Measurements from ENCODE around the gene PRKACG. TPM values are rescaled to one million over a fixed set of nuclear protein-coding genes. Genes with fewer than 3 reads are reported as not detected.
A peak's percentile ranks its signal among the peaks of the same experiment; 100 is the strongest.

Gene PRKACG
- total RNA-seq, 1 donor from 2014 or later: not detected

DNA sequence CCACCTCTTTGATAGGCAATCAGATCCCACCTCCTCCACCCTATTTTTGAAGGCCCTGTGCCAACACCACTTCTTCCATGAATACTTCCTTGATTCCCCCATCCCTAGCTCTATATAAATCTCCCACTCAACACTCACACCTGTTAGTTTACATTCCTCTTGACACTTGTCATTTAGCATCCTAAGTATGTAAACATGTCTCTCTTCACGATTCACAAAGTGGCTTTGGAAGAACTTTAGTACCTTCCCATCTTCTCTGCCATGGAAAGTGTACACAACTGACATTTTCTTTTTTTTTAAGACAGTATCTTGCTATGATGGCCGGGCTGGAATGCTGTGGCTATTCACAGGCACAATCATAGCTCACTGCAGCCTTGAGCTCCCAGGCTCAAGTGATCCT lies 20.2 kb upstream of the PRKACG start:
- TF ChIP-seq, protein P1, sequence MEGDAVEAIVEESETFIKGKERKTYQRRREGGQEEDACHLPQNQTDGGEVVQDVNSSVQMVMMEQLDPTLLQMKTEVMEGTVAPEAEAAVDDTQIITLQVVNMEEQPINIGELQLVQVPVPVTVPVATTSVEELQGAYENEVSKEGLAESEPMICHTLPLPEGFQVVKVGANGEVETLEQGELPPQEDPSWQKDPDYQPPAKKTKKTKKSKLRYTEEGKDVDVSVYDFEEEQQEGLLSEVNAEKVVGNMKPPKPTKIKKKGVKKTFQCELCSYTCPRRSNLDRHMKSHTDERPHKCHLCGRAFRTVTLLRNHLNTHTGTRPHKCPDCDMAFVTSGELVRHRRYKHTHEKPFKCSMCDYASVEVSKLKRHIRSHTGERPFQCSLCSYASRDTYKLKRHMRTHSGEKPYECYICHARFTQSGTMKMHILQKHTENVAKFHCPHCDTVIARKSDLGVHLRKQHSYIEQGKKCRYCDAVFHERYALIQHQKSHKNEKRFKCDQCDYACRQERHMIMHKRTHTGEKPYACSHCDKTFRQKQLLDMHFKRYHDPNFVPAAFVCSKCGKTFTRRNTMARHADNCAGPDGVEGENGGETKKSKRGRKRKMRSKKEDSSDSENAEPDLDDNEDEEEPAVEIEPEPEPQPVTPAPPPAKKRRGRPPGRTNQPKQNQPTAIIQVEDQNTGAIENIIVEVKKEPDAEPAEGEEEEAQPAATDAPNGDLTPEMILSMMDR (IDR thresholded peaks at IDR 0.05; ENCODE audit: insufficient read depth, low read depth, low read length): no peak
- no peak for TF ChIP-seq EZH2 (IDR thresholded peaks at IDR 0.05; ENCODE audit: insufficient read depth, low read length)
- H3K27ac ChIP-seq (ENCODE audit: low read depth, low read length): no peak overlapping the region
- no peak overlapping the region for H2AFZ ChIP-seq (ENCODE audit: low read depth, low read length)
- no peak overlapping the region for H3K4me3 ChIP-seq (ENCODE audit: insufficient read depth, low read depth, low read length)
- FAIRE-seq: no peak
- H3K79me2 ChIP-seq (ENCODE audit: insufficient read depth, low read length): peaks cover 23% of the 10 kb centered on the region
- no peaks in the 10 kb centered on the region for H3K9me3 ChIP-seq (ENCODE audit: insufficient read depth, low read depth, low read length)
- no peak for DNase-seq (ENCODE audit: low read depth)
- H3K27ac Mint-ChIP-seq (ENCODE audit: unreplicated experiment): no peak overlapping the region
- H3K4me3 Mint-ChIP-seq (ENCODE audit: unreplicated experiment): peak overlapping the region; percentile 45
- no peaks in the 10 kb centered on the region for H3K27me3 Mint-ChIP-seq (ENCODE audit: low read depth, unreplicated experiment)
- H3K4me1 ChIP-seq (ENCODE audit: insufficient read depth, low read length): peaks cover 6% of the 10 kb centered on the region
- no peaks in the 10 kb centered on the region for H3K36me3 ChIP-seq (ENCODE audit: insufficient read depth, low read length)
- H3K4me2 ChIP-seq (ENCODE audit: low read length): no peak overlapping the region
- H3K9me3 Mint-ChIP-seq (ENCODE audit: unreplicated experiment): peaks cover 5% of the 10 kb centered on the region
- H3K4me1 Mint-ChIP-seq (ENCODE audit: low read depth, unreplicated experiment): peaks cover 11% of the 10 kb centered on the region
- H3K36me3 Mint-ChIP-seq (ENCODE audit: low read depth, unreplicated experiment): no peaks in the 10 kb centered on the region
- H3K9ac ChIP-seq (ENCODE audit: low read length): no peak overlapping the region
- no peaks in the 10 kb centered on the region for H3K27me3 ChIP-seq (ENCODE audit: insufficient read depth, low read length)
- no peaks in the 10 kb centered on the region for H4K20me1 ChIP-seq (ENCODE audit: insufficient read depth, low read length)

DNA sequence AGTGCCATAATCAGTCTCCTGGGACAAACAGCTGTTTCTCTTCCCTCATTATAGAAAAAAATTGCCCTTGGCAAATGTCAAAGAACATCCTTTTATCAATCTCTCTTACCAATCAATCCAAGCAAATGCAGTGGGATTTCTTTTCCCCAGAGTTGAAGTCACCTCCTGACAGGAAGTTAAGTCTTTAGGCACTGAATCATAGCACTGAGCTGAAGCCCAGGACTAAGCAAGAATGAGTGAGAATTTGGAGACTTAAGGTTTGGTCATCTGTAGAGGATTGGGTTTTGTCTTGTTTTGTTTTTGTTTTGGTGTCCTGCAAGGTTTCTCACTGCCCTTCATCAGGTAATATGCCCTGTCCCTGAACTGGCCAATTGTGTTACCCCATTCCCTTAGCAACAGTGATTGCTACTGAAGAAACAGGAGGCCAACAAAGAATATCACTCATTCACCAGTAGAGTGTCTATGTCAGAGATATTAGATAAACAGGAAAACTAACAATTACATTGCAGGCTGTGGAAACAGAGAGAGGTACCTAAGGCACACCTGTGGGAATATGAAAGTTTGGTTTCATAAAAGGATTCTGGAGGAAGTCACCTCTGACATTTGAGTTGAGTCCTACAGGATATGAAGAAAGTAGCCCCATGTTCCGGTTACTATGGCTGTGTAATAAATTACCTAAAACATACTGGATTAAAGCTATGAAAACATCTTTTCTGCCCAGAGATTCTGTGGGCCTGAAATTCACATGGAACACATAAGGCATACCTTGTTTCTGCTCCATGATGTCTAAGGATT lies 17.1 kb upstream of the PRKACG start:
- peak overlapping the region; percentile 23 for H3K27ac Mint-ChIP-seq (ENCODE audit: unreplicated experiment)
- H3K4me1 ChIP-seq (ENCODE audit: insufficient read depth, low read length): no peaks in the 10 kb centered on the region
- TF ChIP-seq, protein P1 (IDR thresholded peaks at IDR 0.05; ENCODE audit: insufficient read depth, low read depth, low read length): no peak
- no peak for TF ChIP-seq EZH2 (IDR thresholded peaks at IDR 0.05; ENCODE audit: insufficient read depth, low read length)
- DNase-seq (ENCODE audit: low read depth) (peak; percentile 15), FAIRE-seq (no peak)
- H3K27me3 Mint-ChIP-seq (ENCODE audit: low read depth, unreplicated experiment): no peaks in the 10 kb centered on the region
- H3K36me3 Mint-ChIP-seq (ENCODE audit: low read depth, unreplicated experiment): no peaks in the 10 kb centered on the region
- no peaks in the 10 kb centered on the region for H4K20me1 ChIP-seq (ENCODE audit: insufficient read depth, low read length)
- H3K36me3 ChIP-seq (ENCODE audit: insufficient read depth, low read length): no peaks in the 10 kb centered on the region
- no peak overlapping the region for H3K4me3 Mint-ChIP-seq (ENCODE audit: unreplicated experiment)
- no peak overlapping the region for H3K9ac ChIP-seq (ENCODE audit: low read length)
- H3K27me3 ChIP-seq (ENCODE audit: insufficient read depth, low read length): no peaks in the 10 kb centered on the region
- H3K27ac ChIP-seq (ENCODE audit: low read depth, low read length): no peak overlapping the region
- H3K9me3 ChIP-seq (ENCODE audit: insufficient read depth, low read depth, low read length): no peaks in the 10 kb centered on the region
- no peak overlapping the region for H3K4me3 ChIP-seq (ENCODE audit: insufficient read depth, low read depth, low read length)
- peaks cover 5% of the 10 kb centered on the region for H3K9me3 Mint-ChIP-seq (ENCODE audit: unreplicated experiment)
- peak overlapping the region; percentile 7 for H3K4me2 ChIP-seq (ENCODE audit: low read length)
- no peak overlapping the region for H2AFZ ChIP-seq (ENCODE audit: low read depth, low read length)
- peaks cover 2% of the 10 kb centered on the region for H3K79me2 ChIP-seq (ENCODE audit: insufficient read depth, low read length)
- peaks cover 9% of the 10 kb centered on the region for H3K4me1 Mint-ChIP-seq (ENCODE audit: low read depth, unreplicated experiment)

GRCh38 chr9:69029535-69029934 lies 15.6 kb upstream of the PRKACG start:
- no peak for FAIRE-seq
- no peaks in the 10 kb centered on the region for H3K36me3 Mint-ChIP-seq (ENCODE audit: low read depth, unreplicated experiment)
- no peaks in the 10 kb centered on the region for H3K4me1 ChIP-seq (ENCODE audit: insufficient read depth, low read length)
- H3K79me2 ChIP-seq (ENCODE audit: insufficient read depth, low read length): no peaks in the 10 kb centered on the region
- H3K27ac ChIP-seq (ENCODE audit: low read depth, low read length): no peak overlapping the region
- H2AFZ ChIP-seq (ENCODE audit: low read depth, low read length): no peak overlapping the region
- no peaks in the 10 kb centered on the region for H3K9me3 ChIP-seq (ENCODE audit: insufficient read depth, low read depth, low read length)
- no peak overlapping the region for H3K9ac ChIP-seq (ENCODE audit: low read length)
- H3K27ac Mint-ChIP-seq (ENCODE audit: unreplicated experiment): no peak overlapping the region
- peaks cover 9% of the 10 kb centered on the region for H3K4me1 Mint-ChIP-seq (ENCODE audit: low read depth, unreplicated experiment)
- H3K4me3 Mint-ChIP-seq (ENCODE audit: unreplicated experiment): no peak overlapping the region
- TF ChIP-seq EZH2 (IDR thresholded peaks at IDR 0.05; ENCODE audit: insufficient read depth, low read length): no peak
- TF ChIP-seq, protein P1 (IDR thresholded peaks at IDR 0.05; ENCODE audit: insufficient read depth, low read depth, low read length): no peak
- no peak overlapping the region for H3K4me2 ChIP-seq (ENCODE audit: low read length)
- no peak overlapping the region for H3K4me3 ChIP-seq (ENCODE audit: insufficient read depth, low read depth, low read length)
- H3K36me3 ChIP-seq (ENCODE audit: insufficient read depth, low read length): no peaks in the 10 kb centered on the region
- H3K9me3 Mint-ChIP-seq (ENCODE audit: unreplicated experiment): peaks cover 5% of the 10 kb centered on the region
- peaks cover 3% of the 10 kb centered on the region for H3K27me3 Mint-ChIP-seq (ENCODE audit: low read depth, unreplicated experiment)
- no peaks in the 10 kb centered on the region for H4K20me1 ChIP-seq (ENCODE audit: insufficient read depth, low read length)
- no peaks in the 10 kb centered on the region for H3K27me3 ChIP-seq (ENCODE audit: insufficient read depth, low read length)
- no peak for DNase-seq (ENCODE audit: low read depth)
